NB4 (cell line): Measurements from ENCODE around the gene IL10RA.
A peak's percentile ranks its signal among the peaks of the same experiment; 100 is the strongest.

Experiments used
- DNase-seq: peaks from one replicate; pipeline ENCODE4 v3.0.0; 2010; ENCODE audit warnings: low read depth
- H3K4me3 ChIP-seq: one replicate; pipeline ENCODE4 v1.5.1; 2011; ENCODE audit warnings: mild to moderate bottlenecking, low read depth, low read length, moderate library complexity
- CTCF ChIP-seq: IDR thresholded peaks from one replicate; pipeline ENCODE4 v1.5.1; 2012; ENCODE audit warnings: low read depth, low read length
- MYC ChIP-seq: IDR thresholded peaks from 2 replicates; pipeline ENCODE4 v1.6.1; 2011; ENCODE audit warnings: low read depth, low read length
- POLR2A ChIP-seq: IDR thresholded peaks from 2 replicates; pipeline ENCODE4 v1.6.1; 2011; ENCODE audit warnings: mild to moderate bottlenecking; ENCODE audit not compliant: insufficient read length; ENCODE audit errors: extremely low read depth
- TF ChIP-seq, protein P1 (sequence below): IDR thresholded peaks from 2 replicates; pipeline ENCODE4 v1.6.1; 2011; ENCODE audit warnings: low read depth, low read length

Gene IL10RA

GRCh38 chr11:118000067-118000849 is 14.1 kb downstream of the IL10RA start:
- DNase-seq = no peak
- H3K4me3 ChIP-seq = no peak overlapping the region
- TF ChIP-seq, protein P1, sequence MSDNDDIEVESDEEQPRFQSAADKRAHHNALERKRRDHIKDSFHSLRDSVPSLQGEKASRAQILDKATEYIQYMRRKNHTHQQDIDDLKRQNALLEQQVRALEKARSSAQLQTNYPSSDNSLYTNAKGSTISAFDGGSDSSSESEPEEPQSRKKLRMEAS = no peak
- TF ChIP-seq POLR2A (no peak), CTCF (no peak)

GRCh38 chr11:118000850-118001228 is 14.6 kb downstream of the IL10RA start:
- H3K4me3 ChIP-seq = no peak overlapping the region
- no peak for DNase-seq
- TF ChIP-seq, protein P1 = no peak
- TF ChIP-seq CTCF = no peak
- TF ChIP-seq MYC = no peak
- TF ChIP-seq POLR2A = no peak

DNA sequence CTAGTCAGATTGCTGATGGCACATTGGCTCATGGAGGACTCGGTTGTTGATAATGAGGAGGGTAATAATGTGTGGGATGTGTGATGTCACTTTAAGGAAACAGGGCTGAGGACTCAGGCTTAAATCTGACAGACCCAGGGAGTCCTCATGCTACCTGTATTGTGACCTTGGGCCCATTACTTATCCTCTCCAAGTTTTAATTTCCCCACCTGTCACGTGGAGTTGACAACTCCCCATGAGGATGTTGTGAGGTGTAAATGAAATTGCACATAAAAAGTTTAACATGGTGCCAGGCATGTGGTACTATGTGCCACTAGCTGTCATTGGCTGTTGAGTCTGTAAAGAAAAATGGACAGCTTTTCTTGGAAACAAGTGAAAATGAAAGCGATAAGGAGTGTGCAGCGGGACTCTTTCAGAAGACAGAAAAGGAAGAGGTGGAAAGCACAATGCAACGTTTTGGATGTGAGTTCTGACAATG is 15.3 kb downstream of the IL10RA start:
- H3K4me3 ChIP-seq = no peak overlapping the region
- no peak for TF ChIP-seq POLR2A
- peak; percentile 4 for DNase-seq

GRCh38 chr11:118002010-118002540 is 15.9 kb downstream of the IL10RA start:
- no peak for DNase-seq
- no peak for TF ChIP-seq POLR2A
- no peak for TF ChIP-seq MYC
- no peak for TF ChIP-seq CTCF
- TF ChIP-seq, protein P1 = no peak
- H3K4me3 ChIP-seq = no peak overlapping the region

DNA sequence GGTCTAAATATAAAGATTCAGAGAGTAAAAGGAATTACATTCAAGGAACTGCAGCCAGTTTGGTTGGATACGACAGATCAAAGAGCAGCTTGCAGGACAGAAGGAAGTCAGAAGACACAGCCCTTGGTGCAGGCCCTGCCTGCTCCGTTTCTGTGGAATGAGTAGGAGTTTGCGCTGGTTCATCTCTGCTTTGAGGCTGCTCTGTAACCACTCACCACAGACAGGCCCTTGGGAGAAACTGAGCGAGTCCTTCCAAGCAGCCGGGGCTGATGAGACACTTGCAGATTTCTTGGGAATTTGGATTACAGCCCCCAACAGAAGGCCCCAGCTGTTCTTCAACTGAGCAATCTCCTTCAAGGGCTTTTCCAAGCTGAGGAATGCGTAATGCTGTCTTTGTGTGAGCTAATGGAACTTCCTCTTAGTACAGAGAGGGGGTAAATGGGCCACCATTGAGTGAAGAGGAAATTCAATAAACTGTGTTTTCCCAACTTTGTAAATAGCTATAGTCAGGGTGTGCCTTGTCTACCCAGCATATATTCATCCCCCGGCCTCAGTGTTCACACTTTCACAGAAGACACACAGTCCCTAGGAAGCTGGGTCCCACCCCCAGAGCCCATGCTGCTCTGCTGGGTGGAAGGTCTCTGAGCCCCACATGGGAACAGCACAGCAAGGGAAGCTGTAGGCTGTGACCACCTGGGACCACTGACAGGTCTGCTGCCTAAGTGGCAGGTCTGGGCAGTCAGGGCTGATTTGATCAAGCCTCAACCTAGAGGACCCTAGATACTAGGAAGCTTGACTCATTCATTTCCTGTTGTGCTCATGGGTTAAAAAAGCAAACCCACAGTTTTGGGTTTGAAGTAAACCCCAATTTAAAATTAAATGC is 16.6 kb downstream of the IL10RA start:
- DNase-seq = peak; percentile 85
- no peak for TF ChIP-seq POLR2A
- no peak overlapping the region for H3K4me3 ChIP-seq

- TF ChIP-seq, protein P1 = no peak
- no peak for TF ChIP-seq POLR2A
- TF ChIP-seq CTCF = no peak
- TF ChIP-seq MYC = no peak
- H3K4me3 ChIP-seq = no peak overlapping the region
- no peak for DNase-seq
Measured at GRCh38 chr11:118003456-118003855, 17.3 kb downstream of the IL10RA start.
